Stimulated activated naive CD8-positive, alpha-beta T cell treated with anti-CD3 and anti-CD28 coated beads, Interleukin-15, amount 100 ng/mL, for 72 hours (primary cell): Measurements from ENCODE around the gene CHRNA4.

Experiments used
- ATAC-seq: fragments of 150-1000 bp; cut with Tn5 transposase; 2 replicates; pipeline ENCODE4 v1.10.0; 2021; ENCODE audit warnings: mild to moderate bottlenecking, moderate library complexity
- DNase-seq, 2 donors: peaks; one replicate each; pipeline ENCODE4 v3.0.0; 2021 to 2022
- H3K27ac Mint-ChIP-seq, 2 donors: one replicate each; pipeline ENCODE4 v1.8.0; 2022; ENCODE audit warnings: mild to moderate bottlenecking in 2 of 2, mixed read lengths in 2 of 2, moderate library complexity in 2 of 2
- H3K27me3 Mint-ChIP-seq: one replicate; pipeline ENCODE4 v1.8.0; 2022; ENCODE audit warnings: mixed read lengths
- H3K4me1 Mint-ChIP-seq: one replicate; pipeline ENCODE4 v1.8.0; 2022; ENCODE audit warnings: mild to moderate bottlenecking, mixed read lengths
- H3K4me3 Mint-ChIP-seq, 2 donors: one replicate each; pipeline ENCODE4 v1.8.0; 2022; ENCODE audit warnings: mild to moderate bottlenecking in 2 of 2, mixed read lengths in 2 of 2, moderate library complexity in 1 of 2
- H3K9me3 Mint-ChIP-seq, 2 donors: one replicate each; pipeline ENCODE4 v1.8.0; 2022; ENCODE audit warnings: mixed read lengths in 2 of 2

Gene CHRNA4

GRCh38 chr20:63329331-63330083 is 31.6 kb downstream of the CHRNA4 start:
- Mint-ChIP-seq H3K27ac (no peak overlapping the region), H3K27me3 (peaks cover 17% of the 10 kb centered on the region), H3K4me1 (peaks cover 15% of the 10 kb centered on the region), H3K4me3 (no peak overlapping the region), H3K9me3 (peaks cover 9 to 21% of the 10 kb centered on the region in 2 donors)
- DNase-seq (no peak), ATAC-seq (no peak)

- H3K4me1 Mint-ChIP-seq: peaks cover 15% of the 10 kb centered on the region
- DNase-seq (no peak), ATAC-seq (no peak)
- no peak overlapping the region for H3K27ac Mint-ChIP-seq
- no peak overlapping the region for H3K4me3 Mint-ChIP-seq
- H3K9me3 Mint-ChIP-seq: peaks cover 9 to 21% of the 10 kb centered on the region in 2 donors
- H3K27me3 Mint-ChIP-seq: peaks cover 14% of the 10 kb centered on the region
These were observed 32.4 kb downstream of the CHRNA4 start for GRCh38 chr20:63328718-63329275.

DNA sequence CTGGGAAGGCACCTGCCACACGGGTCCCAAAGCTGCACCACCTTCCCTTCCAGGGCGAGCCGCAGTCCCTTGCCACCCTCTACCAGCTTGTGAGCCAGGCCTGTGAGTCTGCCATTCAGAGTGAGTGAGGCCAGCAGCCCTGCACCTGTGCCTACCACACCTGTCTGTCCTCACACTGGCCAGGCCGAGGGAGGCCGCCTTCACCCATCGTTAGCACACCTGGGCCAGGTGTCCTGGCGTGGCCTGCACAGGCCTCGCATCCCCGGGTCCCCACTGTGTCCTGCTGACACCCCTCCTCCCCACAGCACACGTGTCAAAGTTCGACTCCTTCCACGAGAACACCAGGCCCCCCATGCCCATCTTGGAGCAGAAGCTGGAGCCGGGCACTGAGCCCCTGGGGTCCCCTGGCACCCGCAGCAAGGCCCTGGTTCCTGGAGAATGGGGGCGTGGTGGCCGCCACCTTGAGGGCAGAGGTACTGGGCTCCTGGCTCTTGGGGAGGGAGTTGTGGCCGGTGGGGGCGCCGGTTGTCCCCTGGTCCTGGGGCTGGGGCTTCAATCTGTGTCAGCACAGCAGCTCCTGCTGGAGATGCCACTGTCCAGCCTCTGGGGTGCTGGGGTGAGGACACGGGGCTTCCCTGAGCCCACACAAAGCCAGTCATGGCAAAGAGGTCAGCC is 33.0 kb downstream of the CHRNA4 start:
- Mint-ChIP-seq H3K4me1 (peaks cover 15% of the 10 kb centered on the region), H3K27ac (peak overlapping the region in 1 of 2 donors; percentile 43), H3K4me3 (no peak overlapping the region), H3K27me3 (peaks cover 7% of the 10 kb centered on the region), H3K9me3 (peaks cover 9 to 15% of the 10 kb centered on the region in 2 donors)
- DNase-seq: no peak
- ATAC-seq: peak; percentile 16

DNA sequence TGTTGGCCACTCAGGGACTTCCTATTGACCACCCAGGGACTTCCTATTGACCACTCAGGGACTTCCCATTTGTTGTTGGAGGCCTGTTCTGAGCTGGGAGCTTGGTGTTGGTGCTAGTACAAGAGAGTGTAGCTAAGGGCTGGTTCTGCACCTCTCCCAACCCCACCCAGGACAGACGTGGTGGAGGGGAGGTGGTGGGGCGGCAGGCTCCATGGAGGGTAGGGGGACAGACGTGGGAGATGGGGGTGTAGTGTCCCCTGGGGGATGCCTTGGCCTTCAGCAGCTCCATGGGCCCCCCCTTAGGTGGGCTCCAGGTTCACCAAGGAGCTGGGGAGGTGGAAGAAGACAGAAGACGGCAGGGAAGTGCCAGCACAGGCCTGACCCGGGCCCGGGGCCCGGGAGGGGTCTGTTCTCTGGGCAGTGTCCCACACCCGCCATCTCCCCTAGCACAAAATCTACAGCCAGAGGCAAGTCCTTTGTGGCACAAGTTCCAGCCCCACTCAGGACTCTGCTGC is 33.9 kb downstream of the CHRNA4 start:
- Mint-ChIP-seq H3K4me3 (no peak overlapping the region), H3K4me1 (peaks cover 15% of the 10 kb centered on the region), H3K27ac (peak overlapping the region; percentile 27 to 80), H3K9me3 (peaks cover 9 to 13% of the 10 kb centered on the region in 2 donors), H3K27me3 (peaks cover 5% of the 10 kb centered on the region)
- DNase-seq (no peak), ATAC-seq (peak; percentile 59)

DNA sequence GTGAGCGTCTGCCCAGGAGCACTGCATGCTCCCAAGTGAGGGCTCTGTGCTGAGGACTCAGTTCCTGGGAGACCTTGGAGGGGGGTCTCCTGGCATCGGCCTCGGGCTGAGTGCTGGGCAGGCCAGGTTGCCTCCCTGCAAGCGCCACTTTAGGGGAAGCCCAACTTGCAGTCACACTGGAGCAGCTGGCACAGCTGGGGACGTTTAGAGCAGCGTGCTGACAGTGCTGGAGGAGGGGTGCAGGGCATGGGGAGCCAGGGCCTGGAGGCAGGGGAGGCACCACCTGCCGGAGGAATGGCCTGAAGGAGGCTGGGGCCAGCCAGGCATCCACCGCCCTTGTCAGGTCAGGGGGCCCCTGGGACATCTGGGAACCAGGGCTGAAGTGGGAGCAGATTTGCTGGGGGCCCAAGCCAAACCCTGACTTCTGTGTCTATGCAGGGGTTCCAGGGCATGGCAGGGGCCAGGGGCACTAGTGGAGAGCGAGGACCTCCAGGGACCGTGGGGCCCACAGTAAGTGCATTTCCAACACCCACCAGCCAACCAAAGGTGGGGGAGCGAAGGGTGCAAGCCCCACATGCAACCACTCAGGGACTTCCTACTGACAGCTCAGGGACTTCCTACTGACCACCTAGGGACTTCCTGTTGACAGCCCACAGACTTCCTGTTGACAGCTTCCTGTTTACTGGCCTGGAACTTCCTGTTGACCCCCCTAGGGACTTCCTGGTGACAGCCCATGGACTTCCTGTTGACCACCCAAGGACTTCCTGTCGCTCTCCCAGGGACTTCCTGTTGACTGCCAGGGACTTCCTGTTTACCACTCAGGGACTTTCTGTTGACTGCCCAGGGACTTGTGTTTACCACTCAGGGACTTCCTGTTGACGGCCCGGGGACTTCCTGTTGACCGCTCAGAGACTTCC is 34.6 kb downstream of the CHRNA4 start:
- ATAC-seq (no peak), DNase-seq (no peak)
- Mint-ChIP-seq H3K4me1 (peaks cover 15% of the 10 kb centered on the region), H3K27me3 (peaks cover under 1% of the 10 kb centered on the region), H3K27ac (peak overlapping the region; percentile 74 to 80), H3K9me3 (peaks cover 3 to 6% of the 10 kb centered on the region in 2 donors), H3K4me3 (no peak overlapping the region)

- H3K4me3 Mint-ChIP-seq: no peak overlapping the region
- no peaks in the 10 kb centered on the region for H3K9me3 Mint-ChIP-seq
- ATAC-seq (no peak), DNase-seq (no peak)
- H3K4me1 Mint-ChIP-seq: peaks cover 15% of the 10 kb centered on the region
- H3K27ac Mint-ChIP-seq: peak overlapping the region in 1 of 2 donors; percentile 74
- peaks cover 7% of the 10 kb centered on the region for H3K27me3 Mint-ChIP-seq
These were observed 35.4 kb downstream of the CHRNA4 start for GRCh38 chr20:63325554-63326313.

DNA sequence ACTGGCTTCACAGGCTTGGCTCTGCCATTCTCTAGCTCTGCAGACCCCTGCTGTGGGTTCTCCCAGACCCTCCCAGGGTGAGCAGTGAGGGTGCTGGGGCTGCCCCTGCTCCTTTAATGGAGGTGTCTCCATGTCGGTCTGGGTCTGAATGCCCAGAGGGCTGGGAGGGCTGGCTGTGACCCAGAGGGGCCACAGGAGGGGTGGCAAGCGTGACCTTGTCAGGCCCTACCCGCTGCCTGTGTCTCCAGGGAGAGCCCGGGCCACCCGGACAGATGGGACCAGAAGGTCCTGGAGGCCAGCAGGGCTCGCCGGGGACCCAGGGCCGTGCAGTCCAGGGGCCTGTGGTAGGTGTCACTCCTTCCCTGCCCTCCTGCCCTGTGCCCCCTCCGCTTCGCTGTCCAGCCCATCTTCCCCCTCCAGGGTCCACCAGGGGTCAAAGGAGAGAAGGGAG is 36.1 kb downstream of the CHRNA4 start:
- no peak overlapping the region for H3K4me3 Mint-ChIP-seq

DNA sequence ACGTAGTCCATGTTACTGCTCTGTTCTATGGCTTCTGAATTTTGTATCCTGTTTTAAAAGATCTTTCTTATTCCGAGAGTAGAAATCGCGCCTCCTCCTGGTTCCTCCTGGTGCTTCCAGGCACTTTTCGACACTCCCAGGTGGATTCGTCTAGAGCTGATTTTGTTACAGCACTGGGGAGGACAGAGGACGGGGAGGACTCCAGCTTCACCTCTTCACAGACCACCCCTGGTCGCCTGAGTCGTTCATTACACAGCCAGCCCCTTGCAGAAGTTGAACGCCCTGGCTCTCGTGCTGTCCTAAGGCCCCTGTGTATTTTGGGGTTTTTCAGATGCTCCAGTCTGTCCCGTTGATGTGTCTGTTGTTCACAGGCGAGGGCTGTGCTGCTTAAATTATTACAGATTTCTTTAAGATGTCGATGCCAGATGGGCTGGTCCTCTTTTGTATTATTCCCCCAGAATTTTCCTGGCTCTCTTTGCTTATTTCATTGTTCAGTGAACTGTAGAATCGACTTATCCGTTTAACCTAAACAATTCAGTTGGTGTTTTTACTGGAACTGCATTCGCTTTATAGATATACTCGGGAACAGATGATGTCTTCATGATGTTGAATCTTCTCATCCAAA is 37.7 kb downstream of the CHRNA4 start:
- Mint-ChIP-seq H3K9me3 (no peaks in the 10 kb centered on the region), H3K27me3 (peaks cover 7% of the 10 kb centered on the region), H3K4me3 (no peak overlapping the region), H3K27ac (no peak overlapping the region), H3K4me1 (peaks cover 15% of the 10 kb centered on the region)
- ATAC-seq (no peak), DNase-seq (no peak)

More for the DNA sequence above, 36.1 kb downstream of the CHRNA4 start:
- DNase-seq (no peak), ATAC-seq (no peak)
- no peak overlapping the region for H3K27ac Mint-ChIP-seq
- H3K9me3 Mint-ChIP-seq: no peaks in the 10 kb centered on the region
- peaks cover 15% of the 10 kb centered on the region for H3K4me1 Mint-ChIP-seq
- peaks cover 7% of the 10 kb centered on the region for H3K27me3 Mint-ChIP-seq

DNA sequence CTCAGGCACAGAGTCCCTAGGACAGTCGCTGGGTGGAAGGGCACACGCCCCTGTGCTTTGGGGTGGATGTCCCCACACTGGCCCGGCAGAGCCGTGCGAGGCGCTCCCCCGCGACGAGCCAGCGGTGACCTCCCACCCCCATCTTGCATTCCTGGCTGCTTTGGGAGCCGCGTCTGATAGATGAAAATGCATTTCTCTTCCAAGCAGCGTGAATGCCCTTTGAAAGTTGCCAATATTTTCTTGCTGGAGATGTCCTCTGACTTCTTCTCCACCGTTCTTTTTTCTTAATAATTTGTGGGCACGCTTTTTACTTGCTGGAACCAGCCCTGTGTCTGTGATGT is 38.2 kb downstream of the CHRNA4 start:
- peaks cover 15% of the 10 kb centered on the region for H3K4me1 Mint-ChIP-seq
- no peak overlapping the region for H3K27ac Mint-ChIP-seq

GRCh38 chr20:63322146-63322932 is 38.8 kb downstream of the CHRNA4 start:
- no peak overlapping the region for H3K4me3 Mint-ChIP-seq
- peaks cover 7% of the 10 kb centered on the region for H3K27me3 Mint-ChIP-seq
- no peak for DNase-seq

More for the DNA sequence above, 38.2 kb downstream of the CHRNA4 start:
- no peaks in the 10 kb centered on the region for H3K9me3 Mint-ChIP-seq
- peaks cover 7% of the 10 kb centered on the region for H3K27me3 Mint-ChIP-seq
- ATAC-seq: no peak
- H3K4me3 Mint-ChIP-seq: no peak overlapping the region
- DNase-seq: no peak

GRCh38 chr20:63321148-63321831 is 39.9 kb downstream of the CHRNA4 start:
- peaks cover 7% of the 10 kb centered on the region for H3K27me3 Mint-ChIP-seq
- DNase-seq: no peak
- no peaks in the 10 kb centered on the region for H3K9me3 Mint-ChIP-seq
- no peak overlapping the region for H3K27ac Mint-ChIP-seq
- peaks cover 5% of the 10 kb centered on the region for H3K4me1 Mint-ChIP-seq
- ATAC-seq: no peak
- H3K4me3 Mint-ChIP-seq: no peak overlapping the region

More at GRCh38 chr20:63322146-63322932, 38.8 kb downstream of the CHRNA4 start:
- H3K9me3 Mint-ChIP-seq: no peaks in the 10 kb centered on the region
- H3K27ac Mint-ChIP-seq: no peak overlapping the region
- ATAC-seq: no peak
- peaks cover 14% of the 10 kb centered on the region for H3K4me1 Mint-ChIP-seq

GRCh38 chr20:63320616-63321147 is 40.5 kb downstream of the CHRNA4 start:
- DNase-seq: no peak
- Mint-ChIP-seq H3K27me3 (peaks cover 10% of the 10 kb centered on the region), H3K9me3 (no peaks in the 10 kb centered on the region), H3K4me3 (no peak overlapping the region), H3K27ac (no peak overlapping the region), H3K4me1 (no peaks in the 10 kb centered on the region)
- ATAC-seq: no peak

GRCh38 chr20:63320041-63320511 is 41.1 kb downstream of the CHRNA4 start:
- Mint-ChIP-seq H3K27me3 (peaks cover 16% of the 10 kb centered on the region), H3K4me1 (no peaks in the 10 kb centered on the region), H3K4me3 (no peak overlapping the region), H3K27ac (no peak overlapping the region), H3K9me3 (no peaks in the 10 kb centered on the region)
- no peak for ATAC-seq
- DNase-seq: no peak
